HG03108 (cell line): Measurements from ENCODE around the gene USP48.
"Not testable (repeated sequence)": the region's sequence is repeated elsewhere in the genome, so short reads cannot be mapped to it uniquely, and the experiment has no call there.

ENCODE experiments used
- ATAC-seq: cut with Tn5 transposase; IDR thresholded peaks from one replicate; pipeline ENCODE4 v1.9.1; 2021; ENCODE audit warnings: moderate library complexity; ENCODE audit not compliant: unreplicated experiment

Gene USP48, protein sequence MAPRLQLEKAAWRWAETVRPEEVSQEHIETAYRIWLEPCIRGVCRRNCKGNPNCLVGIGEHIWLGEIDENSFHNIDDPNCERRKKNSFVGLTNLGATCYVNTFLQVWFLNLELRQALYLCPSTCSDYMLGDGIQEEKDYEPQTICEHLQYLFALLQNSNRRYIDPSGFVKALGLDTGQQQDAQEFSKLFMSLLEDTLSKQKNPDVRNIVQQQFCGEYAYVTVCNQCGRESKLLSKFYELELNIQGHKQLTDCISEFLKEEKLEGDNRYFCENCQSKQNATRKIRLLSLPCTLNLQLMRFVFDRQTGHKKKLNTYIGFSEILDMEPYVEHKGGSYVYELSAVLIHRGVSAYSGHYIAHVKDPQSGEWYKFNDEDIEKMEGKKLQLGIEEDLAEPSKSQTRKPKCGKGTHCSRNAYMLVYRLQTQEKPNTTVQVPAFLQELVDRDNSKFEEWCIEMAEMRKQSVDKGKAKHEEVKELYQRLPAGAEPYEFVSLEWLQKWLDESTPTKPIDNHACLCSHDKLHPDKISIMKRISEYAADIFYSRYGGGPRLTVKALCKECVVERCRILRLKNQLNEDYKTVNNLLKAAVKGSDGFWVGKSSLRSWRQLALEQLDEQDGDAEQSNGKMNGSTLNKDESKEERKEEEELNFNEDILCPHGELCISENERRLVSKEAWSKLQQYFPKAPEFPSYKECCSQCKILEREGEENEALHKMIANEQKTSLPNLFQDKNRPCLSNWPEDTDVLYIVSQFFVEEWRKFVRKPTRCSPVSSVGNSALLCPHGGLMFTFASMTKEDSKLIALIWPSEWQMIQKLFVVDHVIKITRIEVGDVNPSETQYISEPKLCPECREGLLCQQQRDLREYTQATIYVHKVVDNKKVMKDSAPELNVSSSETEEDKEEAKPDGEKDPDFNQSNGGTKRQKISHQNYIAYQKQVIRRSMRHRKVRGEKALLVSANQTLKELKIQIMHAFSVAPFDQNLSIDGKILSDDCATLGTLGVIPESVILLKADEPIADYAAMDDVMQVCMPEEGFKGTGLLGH

GRCh38 chr1:21782868-21783678, at the start of gene USP48:
USP48 (minus strand) TSS chr1:21783149; CDS start chr1:21782957, 192 bp downstream.
- peak; percentile 59 for ATAC-seq

DNA sequence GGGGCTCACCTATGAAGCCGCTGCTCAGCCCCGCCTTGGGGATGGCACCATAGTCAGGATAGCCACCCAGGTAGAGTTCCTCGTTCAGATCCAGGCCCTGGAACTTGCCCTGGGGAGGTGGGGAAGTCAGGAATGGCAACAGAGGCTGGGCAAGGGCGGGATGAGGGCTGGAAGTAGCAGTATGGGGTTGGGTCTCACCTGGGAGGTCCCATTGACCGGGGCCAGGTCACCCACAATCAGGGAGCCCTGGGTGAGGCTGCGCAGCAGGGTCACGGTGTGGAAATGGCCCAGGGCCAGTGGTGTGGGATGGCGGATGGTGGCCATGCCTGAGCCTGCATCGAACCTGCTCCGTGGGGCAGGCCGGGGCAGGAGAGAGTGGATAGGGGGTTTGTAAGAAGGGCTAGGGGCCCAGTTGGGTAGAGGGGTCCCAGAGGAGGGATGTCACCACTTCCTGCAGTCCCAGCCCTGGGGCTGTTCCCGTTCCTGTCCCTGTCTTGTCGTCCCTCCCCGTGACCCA, 48.6 kb upstream of the USP48 start:
- ATAC-seq: no peak

- ATAC-seq: no peak
These were observed 48.0 kb upstream of the USP48 start for GRCh38 chr1:21830792-21831453.

- no peak for ATAC-seq
These were observed 46.3 kb upstream of the USP48 start for GRCh38 chr1:21829294-21829693.

- ATAC-seq: no peak
These were observed 45.7 kb upstream of the USP48 start for GRCh38 chr1:21828506-21829210.

GRCh38 chr1:21828075-21828474, 45.1 kb upstream of the USP48 start:
- no peak for ATAC-seq

- ATAC-seq: no peak
These were observed 44.3 kb upstream of the USP48 start for GRCh38 chr1:21827141-21827679.

- not testable (repeated sequence) for ATAC-seq
These were observed 43.7 kb upstream of the USP48 start for GRCh38 chr1:21826694-21827093.

DNA sequence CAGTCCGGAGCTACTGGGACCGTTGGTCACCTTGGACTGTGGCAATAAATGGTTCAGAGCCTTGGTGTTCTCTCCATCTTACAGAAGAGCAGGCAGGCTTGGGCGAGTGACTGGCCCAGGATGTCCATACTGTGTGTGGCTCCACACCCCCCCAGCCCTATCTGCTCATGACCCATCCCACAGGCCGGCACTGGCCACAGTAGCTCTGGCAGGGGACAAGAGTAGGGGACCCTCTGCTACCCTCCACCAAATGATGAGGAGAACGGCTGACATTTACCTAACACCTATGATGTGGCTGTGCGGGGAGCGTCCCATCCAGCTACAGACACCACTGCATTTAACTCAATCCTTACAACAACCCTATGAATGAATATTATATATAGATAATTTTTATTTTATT, 42.4 kb upstream of the USP48 start:
- no peak for ATAC-seq

GRCh38 chr1:21824926-21825325, 42.0 kb upstream of the USP48 start:
- ATAC-seq: no peak

DNA sequence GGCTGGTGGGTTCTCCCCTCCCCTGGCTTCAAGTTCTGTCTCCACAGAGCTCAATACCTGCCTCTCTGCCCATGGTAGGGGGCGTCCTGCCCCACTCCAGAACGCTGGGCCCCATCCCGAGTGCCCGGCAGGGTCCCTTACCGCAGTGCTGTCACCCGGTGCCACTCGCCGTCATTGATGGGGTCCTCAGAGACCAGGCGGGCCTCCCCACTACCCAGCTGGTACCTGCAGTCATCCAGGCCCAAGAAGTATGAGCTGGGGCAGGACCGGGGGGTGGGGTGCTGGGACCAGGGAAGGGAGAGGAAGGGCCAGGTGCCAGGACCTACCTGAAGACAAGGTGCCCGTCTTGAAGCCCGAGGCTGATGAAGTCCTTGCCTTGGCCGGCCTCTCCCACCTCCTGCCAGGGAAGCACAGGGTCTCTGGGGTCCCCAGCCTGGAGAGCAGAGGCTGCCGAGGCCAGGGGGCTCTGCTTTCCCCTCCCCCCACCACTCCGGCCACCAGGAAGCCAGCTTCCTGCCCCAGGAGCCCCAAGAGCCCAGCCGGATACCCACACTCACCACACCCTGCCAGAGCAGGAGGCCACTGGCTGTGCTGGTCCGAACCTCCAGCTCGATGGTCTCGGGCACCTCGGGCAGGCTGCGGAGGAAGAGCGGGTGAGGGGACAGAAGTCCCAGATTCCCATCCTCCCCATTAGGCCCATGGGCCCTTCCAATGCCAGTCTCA, 41.2 kb upstream of the USP48 start:
- no peak for ATAC-seq

DNA sequence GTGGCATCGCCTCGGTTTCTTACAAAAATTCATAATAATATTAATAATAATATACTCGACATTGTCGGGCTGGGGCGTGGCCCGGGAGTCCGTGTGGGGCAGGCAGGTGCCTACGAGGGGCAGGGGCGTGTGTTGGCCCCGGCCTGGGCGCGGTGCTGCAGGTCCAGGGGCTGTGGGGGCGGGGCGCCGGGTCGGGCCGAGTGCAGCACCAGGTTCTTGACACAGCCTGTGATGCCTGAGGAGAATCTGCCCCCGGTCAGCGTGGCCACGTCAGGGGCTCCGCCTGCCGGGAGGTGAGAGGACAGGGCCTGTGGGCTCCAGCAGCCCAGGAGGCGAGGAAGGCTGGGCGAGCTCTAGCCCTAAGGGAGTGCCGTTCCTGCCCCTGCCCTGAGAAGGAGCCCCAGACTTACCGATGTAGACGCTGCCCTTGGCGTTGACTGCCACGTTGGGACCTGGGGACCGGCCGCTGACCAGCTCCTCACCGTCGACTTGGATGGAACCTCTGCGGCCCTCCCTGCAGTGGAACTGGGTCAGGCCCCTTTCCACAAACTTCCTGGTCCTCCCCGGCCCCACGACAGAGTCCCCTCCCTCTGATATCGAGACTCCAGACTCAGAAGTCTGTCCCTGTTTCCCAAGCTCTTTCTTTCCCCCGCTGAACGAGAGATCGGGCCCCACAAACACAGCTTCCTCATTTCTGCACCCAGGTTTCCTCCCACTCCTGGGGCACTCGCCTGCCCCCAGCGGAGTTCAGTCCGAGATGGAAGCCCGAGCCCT, 40.4 kb upstream of the USP48 start:
- ATAC-seq: no peak

DNA sequence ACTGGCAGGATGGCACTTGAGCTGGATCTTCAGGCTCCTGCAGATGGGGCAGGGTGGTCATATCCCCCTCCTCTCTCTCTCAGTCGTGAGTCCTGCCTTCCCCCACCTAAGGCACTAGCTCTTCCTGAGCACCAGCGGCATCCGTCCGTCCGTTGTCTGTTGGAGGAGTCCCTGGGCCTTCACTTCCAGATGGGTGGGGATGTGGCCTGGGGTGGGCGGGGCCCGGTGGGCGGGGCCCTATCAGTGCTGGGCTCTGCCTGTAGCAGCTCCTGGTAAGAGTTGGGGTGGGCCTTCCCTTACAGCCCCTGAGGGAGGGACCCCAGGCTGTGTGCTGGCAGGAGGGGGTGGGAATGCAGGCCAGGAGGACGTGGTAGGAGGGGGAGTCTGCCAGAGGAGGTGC, 39.4 kb upstream of the USP48 start:
- ATAC-seq: no peak

GRCh38 chr1:21821385-21822019, 38.6 kb upstream of the USP48 start:
- ATAC-seq: no peak

DNA sequence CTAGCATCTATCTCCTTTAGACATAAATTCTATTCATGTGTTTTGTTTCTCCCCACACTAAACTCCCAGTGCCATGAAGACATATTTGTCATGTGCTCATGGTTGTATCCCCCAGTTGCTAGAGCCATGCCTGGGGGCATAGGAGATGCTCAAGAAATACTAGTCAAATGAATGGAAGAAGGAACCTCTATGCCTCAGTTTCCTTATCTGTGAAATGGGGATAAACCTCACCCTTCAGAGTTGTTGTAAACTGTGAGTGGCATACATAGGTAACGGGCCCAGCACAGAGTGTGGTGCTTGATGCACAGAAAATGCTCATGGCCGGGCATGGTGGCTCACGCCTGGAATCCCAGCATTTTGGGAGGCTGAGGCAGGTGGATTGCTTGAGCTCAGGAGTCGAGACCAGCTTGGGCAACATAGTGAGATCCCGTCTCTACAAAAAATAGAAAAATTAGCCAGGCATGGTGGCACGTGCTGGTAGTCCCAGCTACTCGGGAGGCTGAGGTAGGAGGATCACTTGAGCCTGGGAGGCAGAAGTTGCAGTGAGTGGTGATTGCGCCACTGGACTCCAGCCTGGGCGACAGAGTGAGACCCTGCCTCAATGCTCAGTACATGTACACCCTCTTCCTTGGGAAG, 37.8 kb upstream of the USP48 start:
- no peak for ATAC-seq

- no peak for ATAC-seq
These were observed 35.7 kb upstream of the USP48 start for GRCh38 chr1:21818656-21819055.
